GM18951 (cell line): ENCODE results near the gene ELF5.

Experiments used
- POLR2A ChIP-seq: IDR thresholded peaks from 4 replicates; pipeline ENCODE4 v1.6.1; 2011; ENCODE audit warnings: mild to moderate bottlenecking; ENCODE audit not compliant: insufficient read length, insufficient read depth; ENCODE audit errors: extremely low read depth
- in situ Hi-C: fragments of 300-500 bp; cut with MboI; formaldehyde crosslinking; loops from one replicate; pipeline ENCODE4 v1.12.0; 2022; ENCODE audit warnings: low sequenced_read_pairs, mixed read lengths, inconsistent platforms; ENCODE audit not compliant: unreplicated experiment

Gene ELF5

GRCh38 chr11:34495724-34496377, 17.7 kb downstream of the ELF5 start:
- no peak for TF ChIP-seq POLR2A
- in situ Hi-C loops: loop anchor here (10.0 to 25.0 kb wide), 4 partner anchors 131 to 634 kb away; no protein-coding TSS in a partner anchor

- in situ Hi-C loops: loop anchor here (10.0 to 25.0 kb wide), 4 partner anchors 130 to 633 kb away; no protein-coding TSS in a partner anchor
These were observed 18.3 kb downstream of the ELF5 start for GRCh38 chr11:34495239-34495723.

GRCh38 chr11:34493926-34494595, 19.5 kb downstream of the ELF5 start:
- no peak for TF ChIP-seq POLR2A

More at GRCh38 chr11:34495239-34495723, 18.3 kb downstream of the ELF5 start:
- TF ChIP-seq POLR2A: no peak

GRCh38 chr11:34493468-34493867, 20.1 kb downstream of the ELF5 start:
- in situ Hi-C loops: loop anchor here (10.0 to 25.0 kb wide), 4 partner anchors 129 to 631 kb away; no protein-coding TSS in a partner anchor
- TF ChIP-seq POLR2A: no peak

More at GRCh38 chr11:34493926-34494595, 19.5 kb downstream of the ELF5 start:
- in situ Hi-C loops: loop anchor here (10.0 to 25.0 kb wide), 4 partner anchors 129 to 632 kb away; no protein-coding TSS in a partner anchor

- in situ Hi-C loops: loop anchor here (10.0 to 25.0 kb wide), 4 partner anchors 128 to 631 kb away; no protein-coding TSS in a partner anchor
These were observed 20.7 kb downstream of the ELF5 start for GRCh38 chr11:34492806-34493414.

GRCh38 chr11:34490304-34490703, 23.3 kb downstream of the ELF5 start:
- in situ Hi-C loops: loop anchor here (10.0 to 25.0 kb wide), 4 partner anchors 126 to 628 kb away; no protein-coding TSS in a partner anchor

More at GRCh38 chr11:34492806-34493414, 20.7 kb downstream of the ELF5 start:
- TF ChIP-seq POLR2A: no peak

GRCh38 chr11:34488855-34489557, 24.6 kb downstream of the ELF5 start:
- in situ Hi-C loops: loop anchor here (25.0 kb wide), 2 partner anchors 327 to 627 kb away; no protein-coding TSS in a partner anchor
- no peak for TF ChIP-seq POLR2A

More at GRCh38 chr11:34490304-34490703, 23.3 kb downstream of the ELF5 start:
- TF ChIP-seq POLR2A: no peak

- in situ Hi-C loops: loop anchor here (25.0 kb wide), 2 partner anchors 325 to 625 kb away; no protein-coding TSS in a partner anchor
- TF ChIP-seq POLR2A: no peak
These were observed 26.2 kb downstream of the ELF5 start for GRCh38 chr11:34487430-34487829.

- no peak for TF ChIP-seq POLR2A
- in situ Hi-C loops: loop anchor here (25.0 kb wide), 2 partner anchors 321 to 621 kb away; no protein-coding TSS in a partner anchor
These were observed 30.3 kb downstream of the ELF5 start for GRCh38 chr11:34483106-34483874.

GRCh38 chr11:34481307-34481706, 32.3 kb downstream of the ELF5 start:
- no peak for TF ChIP-seq POLR2A
- in situ Hi-C loops: loop anchor here (25.0 kb wide), 2 partner anchors 319 to 619 kb away; no protein-coding TSS in a partner anchor

GRCh38 chr11:34480314-34480713, 33.3 kb downstream of the ELF5 start:
- in situ Hi-C loops: loop anchor here (25.0 kb wide), 2 partner anchors 318 to 618 kb away; no protein-coding TSS in a partner anchor
- no peak for TF ChIP-seq POLR2A
